ENCODE results near the gene HHEX. TPM values are rescaled to one million over a fixed set of nuclear protein-coding genes. Genes with fewer than 3 reads are reported as not detected.
"Not testable (repeated sequence)": the region's sequence is repeated elsewhere in the genome, so short reads cannot be mapped to it uniquely, and the experiment has no call there.

The HHEX gene
- total RNA-seq, 1 donor from 2014 or later, result 69.2 TPM

DNA sequence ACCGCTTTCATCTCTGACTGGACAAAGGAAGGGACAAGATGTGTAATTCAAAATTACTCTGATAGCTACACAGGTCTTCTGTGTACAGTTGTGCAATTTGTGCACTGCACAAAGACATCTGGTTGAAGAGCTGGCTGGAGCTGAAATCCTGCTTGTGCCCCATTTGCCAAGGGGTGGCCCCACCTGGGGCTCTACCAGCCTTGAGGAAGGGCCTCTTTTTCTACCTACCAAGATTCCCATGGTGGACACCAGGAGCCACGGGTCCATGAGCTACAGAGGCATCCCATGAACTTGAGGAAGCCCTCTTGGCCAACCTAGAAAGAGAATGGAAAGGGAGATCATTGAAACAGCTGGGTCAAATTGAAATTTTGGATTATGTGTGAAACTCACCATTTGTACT, 43.2 kb downstream of the HHEX start:
- no peak for DNase-seq (ENCODE audit: low spot score)

DNA sequence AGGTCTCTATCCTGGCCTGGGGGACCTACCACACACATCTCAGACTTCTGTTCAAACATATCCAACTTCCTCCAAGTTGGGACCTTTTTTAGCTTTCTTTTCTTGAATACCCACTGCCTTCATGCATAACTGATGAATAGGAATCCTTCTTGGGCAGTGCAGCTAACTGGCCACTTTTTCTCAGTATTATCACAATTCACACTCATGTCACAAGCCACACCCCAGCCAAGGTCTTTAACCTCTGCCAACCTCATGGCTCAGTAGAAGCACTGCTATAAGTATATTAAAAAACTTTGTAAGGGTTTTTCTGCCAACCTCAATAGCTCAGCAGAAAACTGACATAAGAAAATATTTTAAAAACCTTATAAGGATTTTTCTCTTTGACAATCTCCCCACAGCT, 44.5 kb downstream of the HHEX start:
- no peak for DNase-seq (ENCODE audit: low spot score)

DNA sequence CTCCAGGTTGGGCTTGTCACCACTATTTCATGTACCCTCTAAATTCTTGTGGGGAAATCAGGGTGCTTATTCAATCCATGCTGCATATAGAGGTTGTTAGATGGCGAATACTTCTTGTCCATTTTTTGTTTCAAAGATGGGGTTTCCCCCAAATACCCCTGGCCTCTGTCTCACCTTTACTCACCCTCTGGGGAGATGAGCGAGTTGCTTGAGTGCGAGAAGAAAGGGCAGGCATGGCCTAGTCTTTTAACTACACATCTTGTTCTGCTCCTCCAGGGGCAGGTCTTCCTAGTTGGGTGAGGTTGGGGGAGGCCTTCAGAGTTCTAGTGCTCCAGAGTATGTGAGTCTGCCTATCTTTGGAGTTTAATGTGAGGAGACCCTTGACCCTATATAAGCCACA, 46.2 kb downstream of the HHEX start:
- no peak for DNase-seq (ENCODE audit: low spot score)

- no peak for DNase-seq (ENCODE audit: low spot score)
Measured at GRCh38 chr10:92737484-92737883, 47.7 kb downstream of the HHEX start.

DNA sequence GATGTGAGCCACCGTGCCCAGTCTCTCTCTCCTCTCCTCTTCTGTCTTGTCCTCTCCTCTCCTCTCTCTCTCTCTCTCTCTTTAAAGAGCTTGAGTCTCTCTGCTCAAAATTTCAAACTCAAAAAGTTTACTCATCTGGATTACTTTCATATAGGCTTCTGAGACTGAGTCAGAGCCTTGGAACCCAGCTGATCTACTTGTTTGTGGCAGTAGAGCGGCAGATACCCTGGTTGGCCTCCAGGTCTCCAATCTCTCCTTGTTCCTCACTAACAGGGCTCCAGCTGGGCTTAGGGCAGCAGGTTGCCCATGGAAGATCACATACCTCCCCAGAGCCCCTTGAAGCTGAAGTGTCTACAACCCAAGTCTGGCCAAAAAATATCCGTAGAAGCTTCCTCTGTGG, 51.0 kb downstream of the HHEX start:
- DNase-seq (ENCODE audit: low spot score), result no peak

DNA sequence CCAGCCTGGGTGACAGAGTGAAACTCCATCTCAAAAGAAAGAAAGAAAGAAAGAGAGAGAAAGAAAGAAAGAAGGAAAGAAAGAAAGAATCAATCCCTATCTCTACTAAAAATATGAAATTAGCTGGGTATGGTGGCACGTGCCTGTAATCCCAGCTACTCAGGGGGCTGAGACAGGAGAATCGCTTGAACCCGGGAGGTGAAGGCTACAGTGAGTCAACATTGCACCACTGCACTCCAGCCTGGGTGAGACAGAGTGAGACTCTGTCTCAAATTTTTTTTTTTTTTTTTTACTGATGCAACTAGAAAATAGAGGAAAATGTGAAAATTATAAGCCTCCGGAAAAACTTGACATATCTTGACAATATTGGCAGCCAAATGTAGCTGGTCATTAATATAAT, 52.0 kb downstream of the HHEX start:
- DNase-seq (ENCODE audit: low spot score), result not testable (repeated sequence)

DNA sequence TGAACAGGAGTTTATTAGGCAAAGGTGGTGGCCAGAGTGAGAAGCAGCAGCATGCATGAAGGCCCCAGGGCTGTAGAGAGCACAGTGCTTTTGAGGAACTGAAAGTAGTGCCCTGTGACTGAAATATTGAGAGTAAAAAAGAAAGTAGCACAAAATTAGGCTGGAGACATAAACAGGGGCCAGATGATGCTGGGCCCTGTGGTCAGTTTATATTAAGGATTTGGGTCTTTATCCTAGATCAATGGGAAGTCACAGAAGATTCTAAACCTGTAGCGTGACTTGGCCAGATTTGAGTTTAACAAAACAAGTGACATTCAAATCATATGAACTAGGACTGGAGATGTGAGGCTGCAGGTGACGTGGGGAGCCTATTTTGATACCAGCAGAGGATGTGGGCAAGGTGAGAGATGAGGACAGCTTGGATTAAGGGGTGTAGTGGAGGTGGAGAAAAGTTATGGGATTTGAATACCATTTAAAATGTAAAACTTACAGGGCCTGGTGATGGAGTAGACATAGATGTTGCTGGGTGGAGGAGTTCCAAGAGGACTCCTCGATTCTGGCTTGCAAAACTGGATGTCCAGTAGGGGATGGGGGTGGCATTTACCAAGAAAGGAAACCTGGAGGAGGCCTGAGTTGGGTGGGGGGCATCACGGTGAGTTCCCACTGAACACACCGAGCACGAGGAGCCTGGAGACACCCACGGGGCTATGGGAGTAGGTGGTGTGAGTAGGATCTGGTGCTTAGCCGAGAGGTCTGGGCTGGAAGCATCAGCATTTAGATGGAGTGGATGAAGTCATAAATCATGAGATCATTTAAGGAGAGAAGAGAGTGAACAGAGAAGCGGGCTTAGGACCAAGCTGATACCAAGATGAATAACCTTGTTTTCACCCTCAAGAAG, 52.8 kb downstream of the HHEX start:
- no peak for DNase-seq (ENCODE audit: low spot score)

Other genes starting within 250 kb of the HHEX start
- 47.6 TPM for gene IDE, start 115.9 kb upstream of the HHEX start, total RNA-seq
- gene KIF11, start 96.8 kb upstream of the HHEX start, total RNA-seq, result 1.8 TPM
- gene EXOC6, start 158.6 kb downstream of the HHEX start, total RNA-seq, result 26.0 TPM